H1 (cell line): ENCODE measurements around the gene ARPP21.

Source experiments
- CTCF ChIP-seq, 3 experiments: IDR thresholded peaks; 1 replicate in 2 of 3; 2 replicates in 1 of 3; pipeline versions ENCODE4 v1.5.1 to v1.6.1; 2011; ENCODE audit warnings: low read length in 3 of 3, mild to moderate bottlenecking in 3 of 3, inconsistent platforms in 2 of 3, low read depth in 1 of 3, moderate library complexity in 1 of 3; ENCODE audit not compliant: insufficient read depth in 1 of 3; ENCODE audit errors: control extremely low read depth in 1 of 3
- EGR1 ChIP-seq: IDR thresholded peaks from 2 replicates; pipeline ENCODE4 v1.6.1; 2011; ENCODE audit warnings: low read depth, low read length, borderline replicate concordance
- EP300 ChIP-seq, 2 experiments: IDR thresholded peaks; 1 replicate in 1 of 2; 2 replicates in 1 of 2; pipeline ENCODE4 v1.6.1; 2011 to 2012; ENCODE audit warnings: low read depth in 2 of 2, low read length in 2 of 2, mild to moderate bottlenecking in 2 of 2, borderline replicate concordance in 1 of 2, inconsistent platforms in 1 of 2, moderate library complexity in 1 of 2
- EZH2 ChIP-seq: fragments of 200-600 bp; sonication (generic); IDR thresholded peaks from 2 replicates; pipeline ENCODE4 v1.7.1; 2012; ENCODE audit warnings: low read depth, mild to moderate bottlenecking, moderate library complexity, low read length, inconsistent platforms; ENCODE audit not compliant: severe bottlenecking
- SIN3A ChIP-seq, 2 experiments: IDR thresholded peaks in 1 of 2; conservative IDR thresholded peaks in 1 of 2; 2 replicates each; pipeline ENCODE4 v1.6.1; 2011 to 2012; ENCODE audit warnings: low read length in 2 of 2, improper control_type of control experiment in 1 of 2, low read depth in 1 of 2, mild to moderate bottlenecking in 1 of 2

GRCh38 chr3:35677797-35678196 is 38.5 kb downstream of the ARPP21 start:
- TF ChIP-seq EP300 (IDR thresholded peaks at IDR 0.05; ENCODE audit: borderline replicate concordance in 1 of 2, low read depth in 2 of 2, low read length in 2 of 2) = no peak
- no peak for TF ChIP-seq CTCF (IDR thresholded peaks at IDR 0.05; ENCODE audit: control extremely low read depth in 1 of 3, insufficient read depth in 1 of 3, low read depth in 1 of 3, low read length in 3 of 3)
- TF ChIP-seq EGR1 = no peak
- no peak for TF ChIP-seq SIN3A (conservative IDR thresholded peaks at IDR 0.05 in 1 of 2, IDR thresholded peaks at IDR 0.05 in 1 of 2; ENCODE audit: low read depth in 1 of 2, low read length in 2 of 2)
- TF ChIP-seq EZH2 = no peak
